Measurements from ENCODE around the gene CADPS2.

- no peak for TF ChIP-seq POLR2A (IDR thresholded peaks at IDR 0.05; ENCODE audit: low read depth, low read length)
- no peak for TF ChIP-seq PAX5 (IDR thresholded peaks at IDR 0.05; ENCODE audit: insufficient read depth, low read length, severe bottlenecking)
- TF ChIP-seq SPI1 (IDR thresholded peaks at IDR 0.05; ENCODE audit: low read depth, low read length) = no peak
- TF ChIP-seq TAF1 (IDR thresholded peaks at IDR 0.05; ENCODE audit: low read depth, low read length) = no peak
Observed at GRCh38 chr7:122717356-122718089, 168.7 kb downstream of the CADPS2 start.
